NCI-H446 treated with DMSO at 0.1 percent for 48 hours (cell line): Measurements from ENCODE around the gene TOMM7.
"Not testable (repeated sequence)": the region's sequence is repeated elsewhere in the genome, so short reads cannot be mapped to it uniquely, and the experiment has no call there.

Experiments
- DNase-seq: peaks from one replicate; lab custom pipeline; 2025; lab: John Stamatoyannopoulos, UW

Gene TOMM7

DNA sequence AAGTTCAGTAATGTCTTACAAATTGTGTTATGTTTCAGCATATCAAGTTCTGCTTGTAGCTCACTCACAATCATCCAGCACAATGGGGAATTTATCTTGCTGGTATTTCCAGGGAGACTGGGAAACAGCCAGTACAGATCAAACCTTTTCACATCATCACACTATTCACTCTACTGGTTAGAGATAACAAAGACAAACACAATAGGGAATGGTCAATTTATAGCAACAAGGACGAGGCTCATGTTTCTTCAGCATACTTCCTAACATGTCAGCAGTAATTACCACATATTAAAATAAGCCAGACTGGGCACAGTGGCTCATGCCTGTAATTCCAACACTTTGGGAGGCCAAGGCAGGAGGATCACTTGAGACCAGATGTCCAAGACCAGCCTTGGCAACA, 38.3 kb downstream of the TOMM7 start:
- DNase-seq = no peak

DNA sequence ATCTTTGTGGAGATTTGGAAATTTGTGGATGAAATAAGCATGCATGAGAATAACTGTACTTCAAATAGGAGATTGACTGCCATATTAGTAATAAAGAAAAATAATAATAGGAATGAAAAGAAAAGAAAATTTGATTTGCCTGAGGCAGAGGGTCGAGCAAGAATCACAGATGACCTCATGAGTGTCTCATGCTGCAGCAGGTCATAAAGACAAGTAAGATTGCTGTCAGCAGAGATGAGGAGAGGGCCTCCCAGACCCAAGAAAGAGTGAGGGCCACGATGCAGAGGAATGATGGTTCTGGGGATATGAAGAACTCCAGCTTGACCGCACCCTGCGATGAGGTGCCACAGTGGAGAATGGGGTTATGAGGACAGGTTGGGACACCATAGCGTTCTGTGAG, 39.2 kb downstream of the TOMM7 start:
- no peak for DNase-seq

DNA sequence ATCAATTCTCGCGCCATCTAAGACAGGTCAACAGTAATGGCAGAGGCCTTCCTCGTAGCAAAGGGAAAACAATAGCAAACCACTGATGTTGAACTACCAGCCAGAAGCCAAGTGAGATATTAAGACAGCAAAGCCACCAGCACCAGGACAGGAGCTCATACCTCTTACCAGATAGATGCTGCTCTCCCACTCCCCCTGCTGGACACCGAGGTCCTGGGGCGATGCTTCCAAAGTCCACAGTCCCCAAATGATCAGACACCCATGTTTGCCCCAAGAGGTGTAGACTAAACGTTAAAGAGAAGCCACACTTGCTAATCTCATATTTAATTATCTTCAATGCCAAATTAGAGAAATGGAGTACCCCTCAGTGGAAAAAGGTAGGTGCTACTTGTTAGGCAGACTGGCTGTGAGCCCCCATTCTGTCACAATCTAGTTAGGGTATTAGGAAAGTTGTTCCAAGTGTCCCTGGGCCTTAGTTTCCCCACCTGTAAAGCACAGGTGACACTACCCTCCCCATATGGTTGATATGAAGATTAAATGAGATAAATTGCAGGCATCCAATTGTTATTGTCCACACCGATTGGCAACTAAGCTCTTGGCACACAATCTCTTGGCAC, 39.9 kb downstream of the TOMM7 start:
- no peak for DNase-seq

- peak; percentile 37 for DNase-seq
These were observed 41.4 kb downstream of the TOMM7 start for GRCh38 chr7:22781230-22781711.

GRCh38 chr7:22779730-22780323, 42.8 kb downstream of the TOMM7 start:
- DNase-seq = not testable (repeated sequence)

GRCh38 chr7:22776964-22777363, 45.7 kb downstream of the TOMM7 start:
- peak; percentile 39 for DNase-seq

GRCh38 chr7:22772885-22773284, 49.8 kb downstream of the TOMM7 start:
- no peak for DNase-seq

- no peak for DNase-seq
These were observed 50.8 kb downstream of the TOMM7 start for GRCh38 chr7:22771872-22772228.

DNA sequence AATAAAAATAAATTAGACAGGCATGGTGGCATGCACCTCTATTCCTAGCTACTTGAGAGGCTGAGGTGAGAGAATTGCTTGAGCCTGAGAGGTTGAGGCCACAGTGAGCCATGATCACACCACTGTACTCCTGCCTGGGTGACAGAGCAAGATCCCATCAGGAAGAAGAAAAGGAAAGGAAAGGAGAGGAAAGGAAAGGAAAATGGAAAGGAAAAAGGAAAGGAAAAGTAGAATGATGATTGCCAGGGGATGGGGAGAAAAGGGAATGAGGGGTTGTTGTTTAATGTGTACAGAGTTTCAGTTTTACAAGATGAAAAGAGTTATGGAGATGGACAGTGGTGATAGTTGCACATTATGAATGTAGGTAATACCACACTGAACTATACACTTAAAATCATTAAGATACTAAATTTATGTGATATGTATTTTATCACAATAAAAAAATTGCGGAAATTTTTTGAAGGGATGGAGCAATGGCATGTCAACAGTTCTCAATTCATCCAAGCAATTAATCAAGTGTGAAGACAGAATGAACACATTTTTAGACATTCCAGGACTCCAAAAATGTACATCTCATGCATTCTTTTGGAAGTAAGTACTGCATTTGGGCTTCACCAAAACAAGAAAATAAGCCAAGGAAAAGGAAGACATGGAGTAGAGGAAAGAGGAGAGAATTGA, 51.3 kb downstream of the TOMM7 start:
- DNase-seq = no peak

DNA sequence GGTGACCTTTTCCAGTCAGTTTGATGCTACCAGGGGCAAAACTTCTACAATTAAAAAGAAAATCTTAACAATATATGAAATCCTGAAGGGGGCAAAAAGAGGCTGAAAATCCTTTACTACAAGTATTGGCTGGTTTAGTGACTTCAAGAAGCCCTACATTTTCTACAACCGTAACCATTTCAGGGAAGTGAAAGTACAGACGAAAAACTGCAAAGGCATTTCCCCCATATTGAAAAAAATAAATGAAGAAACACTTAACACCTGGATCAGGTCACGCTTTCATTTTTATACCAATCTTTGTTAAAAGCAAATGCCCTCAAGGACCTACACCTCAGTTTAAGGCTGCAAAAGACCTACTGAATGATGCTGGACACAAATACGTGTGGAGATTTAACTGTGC, 57.0 kb downstream of the TOMM7 start:
- no peak for DNase-seq
